Testis (tissue), 2 donors: ENCODE measurements around the gene HDAC9.

Experiments
- POLR2A ChIP-seq: fragments of 450-650 bp; IDR thresholded peaks from one replicate; pipeline ENCODE4 v1.6.1; 2017; ENCODE audit warnings: antibody characterized with exemption, mild to moderate bottlenecking, moderate library complexity
- TF ChIP-seq, protein P1 (sequence below), 3 experiments: fragments of 450-650 bp in 2 of 3; fragments of 200-600 bp in 1 of 3; sonication (generic) in 1 of 3; IDR thresholded peaks; one replicate each; pipeline ENCODE4 v1.5.1; 2016 to 2019; ENCODE audit warnings: antibody characterized with exemption in 3 of 3, mild to moderate bottlenecking in 2 of 3, moderate library complexity in 1 of 3

DNA sequence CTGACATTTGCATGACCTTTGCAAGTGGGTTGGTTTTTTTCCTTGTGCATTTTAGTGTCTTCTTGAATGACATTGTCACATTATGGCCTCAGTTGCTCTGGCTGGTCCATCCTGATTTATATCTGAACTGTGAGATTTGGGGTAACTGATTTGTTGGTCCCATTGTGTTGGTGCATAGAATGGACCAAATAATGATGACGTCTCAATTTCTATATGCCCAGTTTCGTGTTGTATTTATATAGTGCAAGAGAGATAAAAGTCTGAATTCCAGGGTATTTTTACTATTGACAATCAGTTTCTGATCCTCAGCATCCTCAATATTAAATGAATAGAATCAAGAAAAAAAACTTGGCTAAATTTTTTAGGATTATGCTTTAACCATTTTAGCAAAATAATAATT lies 281.8 kb downstream of the HDAC9 start:
- TF ChIP-seq, protein P1, sequence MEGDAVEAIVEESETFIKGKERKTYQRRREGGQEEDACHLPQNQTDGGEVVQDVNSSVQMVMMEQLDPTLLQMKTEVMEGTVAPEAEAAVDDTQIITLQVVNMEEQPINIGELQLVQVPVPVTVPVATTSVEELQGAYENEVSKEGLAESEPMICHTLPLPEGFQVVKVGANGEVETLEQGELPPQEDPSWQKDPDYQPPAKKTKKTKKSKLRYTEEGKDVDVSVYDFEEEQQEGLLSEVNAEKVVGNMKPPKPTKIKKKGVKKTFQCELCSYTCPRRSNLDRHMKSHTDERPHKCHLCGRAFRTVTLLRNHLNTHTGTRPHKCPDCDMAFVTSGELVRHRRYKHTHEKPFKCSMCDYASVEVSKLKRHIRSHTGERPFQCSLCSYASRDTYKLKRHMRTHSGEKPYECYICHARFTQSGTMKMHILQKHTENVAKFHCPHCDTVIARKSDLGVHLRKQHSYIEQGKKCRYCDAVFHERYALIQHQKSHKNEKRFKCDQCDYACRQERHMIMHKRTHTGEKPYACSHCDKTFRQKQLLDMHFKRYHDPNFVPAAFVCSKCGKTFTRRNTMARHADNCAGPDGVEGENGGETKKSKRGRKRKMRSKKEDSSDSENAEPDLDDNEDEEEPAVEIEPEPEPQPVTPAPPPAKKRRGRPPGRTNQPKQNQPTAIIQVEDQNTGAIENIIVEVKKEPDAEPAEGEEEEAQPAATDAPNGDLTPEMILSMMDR (IDR thresholded peaks at IDR 0.05) = no peak
- TF ChIP-seq POLR2A = no peak
